IPS-20b (cell line): ENCODE measurements around the gene SLC35A2.
A peak's percentile ranks its signal among the peaks of the same experiment; 100 is the strongest.

Source experiments
- H3K27ac ChIP-seq: one replicate; pipeline ENCODE4 v1.5.1; 2013; ENCODE audit warnings: low read length
- H3K27me3 ChIP-seq: 2 replicates; pipeline ENCODE4 v1.6.1; 2013; ENCODE audit warnings: mild to moderate bottlenecking, low read length, inconsistent platforms; ENCODE audit not compliant: insufficient read depth
- H3K36me3 ChIP-seq: 2 replicates; pipeline ENCODE4 v1.6.1; 2013; ENCODE audit warnings: low read depth, mild to moderate bottlenecking, inconsistent platforms, low read length, moderate library complexity; ENCODE audit not compliant: insufficient read depth
- H3K4me1 ChIP-seq: 2 replicates; pipeline ENCODE4 v1.6.1; 2013; ENCODE audit warnings: mild to moderate bottlenecking, control low read depth, inconsistent platforms, low read length, moderate library complexity; ENCODE audit not compliant: insufficient read depth
- H3K4me3 ChIP-seq: 2 replicates; pipeline ENCODE4 v1.5.1; 2013; ENCODE audit warnings: mild to moderate bottlenecking, low read length, inconsistent platforms
- H3K9ac ChIP-seq: 2 replicates; pipeline ENCODE4 v1.6.1; 2013; ENCODE audit warnings: low read depth, mild to moderate bottlenecking, inconsistent platforms, low read length, moderate library complexity
- H3K9me3 ChIP-seq: 2 replicates; pipeline ENCODE4 v1.6.1; 2013; ENCODE audit warnings: mild to moderate bottlenecking, low read depth, low read length, inconsistent platforms; ENCODE audit not compliant: insufficient read depth

The SLC35A2 gene

GRCh38 chrX:48909703-48910294 lies 1.6 kb downstream of the SLC35A2 start:
- no peaks in the 10 kb centered on the region for H3K27me3 ChIP-seq
- H3K36me3 ChIP-seq = peaks cover 34% of the 10 kb centered on the region
- H3K9me3 ChIP-seq = no peaks in the 10 kb centered on the region
- H3K4me1 ChIP-seq = no peaks in the 10 kb centered on the region
- H3K4me3 ChIP-seq = no peak overlapping the region
- no peak overlapping the region for H3K27ac ChIP-seq
- no peak overlapping the region for H3K9ac ChIP-seq

DNA sequence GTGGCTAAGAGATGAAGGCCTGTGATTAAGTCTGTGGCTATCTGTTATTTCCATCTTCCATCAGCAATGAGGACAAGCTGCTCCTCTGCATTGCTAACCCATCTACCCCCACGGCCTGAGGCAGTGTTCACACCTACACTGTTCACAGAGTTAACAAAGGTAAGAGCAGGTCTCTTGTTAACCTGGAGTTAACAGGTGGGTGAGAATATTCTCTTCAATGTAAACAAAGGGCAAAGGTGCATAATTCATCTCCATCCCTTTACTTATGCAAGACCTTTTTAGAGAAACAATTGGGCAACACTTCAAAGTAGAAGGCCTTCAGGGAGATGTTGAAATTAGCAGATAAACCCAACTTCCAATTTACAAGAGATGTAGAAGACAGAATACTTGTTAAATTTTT lies 2.8 kb downstream of the SLC35A2 start:
- peaks cover 28% of the 10 kb centered on the region for H3K36me3 ChIP-seq
- H3K27ac ChIP-seq = no peak overlapping the region
- no peaks in the 10 kb centered on the region for H3K27me3 ChIP-seq
- H3K9me3 ChIP-seq = no peaks in the 10 kb centered on the region
- no peaks in the 10 kb centered on the region for H3K4me1 ChIP-seq
- H3K4me3 ChIP-seq = no peak overlapping the region
- H3K9ac ChIP-seq = no peak overlapping the region

DNA sequence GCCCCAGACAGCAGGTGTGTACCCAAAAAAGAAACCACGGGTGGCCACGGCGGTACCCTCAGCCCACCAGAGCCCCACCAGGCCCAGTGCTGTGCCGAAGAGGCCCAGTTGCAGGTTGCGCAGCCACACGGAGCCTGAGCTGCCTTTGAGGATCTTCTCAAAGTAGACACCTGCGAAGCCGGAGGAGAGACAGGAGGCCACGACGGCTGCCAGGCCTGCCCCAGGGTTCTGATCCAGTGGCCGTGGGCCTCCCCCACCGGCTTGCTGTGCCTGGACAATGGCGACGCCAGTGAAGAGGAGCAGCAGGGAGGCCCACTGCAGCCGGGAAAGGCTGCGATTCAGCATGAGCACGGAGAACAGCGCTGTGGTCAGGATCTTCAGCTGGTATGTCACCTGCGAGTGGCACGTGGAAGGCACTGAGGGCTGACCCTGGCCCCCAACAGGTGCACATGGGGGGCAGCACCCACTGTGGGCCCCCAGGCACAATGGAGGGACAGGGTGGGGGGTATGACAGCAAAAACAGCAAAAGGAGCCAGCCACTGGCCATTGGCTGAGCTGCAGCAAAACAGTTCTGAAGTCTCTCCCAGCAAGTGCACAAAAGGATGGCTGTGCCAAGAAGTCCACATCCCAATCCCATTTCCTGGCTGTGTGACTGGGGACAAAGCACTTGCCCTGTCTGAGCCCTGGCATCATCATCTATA lies 6.2 kb downstream of the SLC35A2 start:
- H3K36me3 ChIP-seq = peaks cover 48% of the 10 kb centered on the region
- H3K9ac ChIP-seq = no peak overlapping the region
- H3K4me1 ChIP-seq = no peaks in the 10 kb centered on the region
- no peaks in the 10 kb centered on the region for H3K9me3 ChIP-seq
- no peak overlapping the region for H3K27ac ChIP-seq
- no peaks in the 10 kb centered on the region for H3K27me3 ChIP-seq
- H3K4me3 ChIP-seq = no peak overlapping the region

DNA sequence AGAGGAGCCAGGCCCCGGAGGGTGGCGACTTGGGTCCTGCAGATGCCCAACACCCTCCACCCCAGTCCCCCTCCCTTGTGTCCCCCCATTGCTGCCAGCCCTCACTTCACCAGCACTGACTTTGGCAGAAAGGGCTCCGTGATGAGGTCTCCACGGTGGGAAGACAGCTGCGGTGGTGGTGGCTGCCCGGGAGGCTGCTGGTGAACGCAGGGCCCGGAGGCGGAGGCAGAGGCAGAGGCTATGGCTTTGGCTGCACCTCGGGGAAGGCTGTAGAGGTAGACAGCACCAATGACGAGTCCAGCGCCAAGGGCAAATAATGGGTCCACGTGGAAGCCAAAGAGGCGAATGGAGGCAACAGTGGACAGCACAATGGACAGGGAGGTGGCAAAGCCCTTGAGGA lies 6.8 kb downstream of the SLC35A2 start:
- H3K4me3 ChIP-seq = no peak overlapping the region
- H3K36me3 ChIP-seq = peaks cover 49% of the 10 kb centered on the region
- no peaks in the 10 kb centered on the region for H3K4me1 ChIP-seq
- H3K27ac ChIP-seq = no peak overlapping the region
- no peaks in the 10 kb centered on the region for H3K27me3 ChIP-seq
- H3K9ac ChIP-seq = no peak overlapping the region
- H3K9me3 ChIP-seq = no peaks in the 10 kb centered on the region

DNA sequence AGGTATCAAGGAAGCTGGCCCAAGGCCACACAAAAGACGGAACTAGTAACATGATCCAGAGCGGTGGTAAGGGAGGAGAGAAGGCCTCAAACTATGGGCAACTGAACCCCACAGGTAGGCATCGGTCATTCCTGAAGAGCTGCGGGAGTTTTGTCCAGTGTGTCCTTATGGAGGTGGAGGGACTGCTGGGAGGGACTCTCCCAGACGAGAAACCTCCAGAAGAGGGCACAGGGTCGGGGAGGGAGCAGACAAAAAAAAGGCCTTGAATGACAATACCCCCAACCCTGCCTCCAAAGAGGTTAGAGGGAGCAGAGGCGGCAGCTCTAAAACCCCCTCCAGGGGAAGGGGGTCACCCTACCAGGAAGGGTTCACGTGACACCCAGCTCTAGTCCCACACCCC lies 7.3 kb downstream of the SLC35A2 start:
- no peaks in the 10 kb centered on the region for H3K4me1 ChIP-seq
- peaks cover 54% of the 10 kb centered on the region for H3K36me3 ChIP-seq
- no peak overlapping the region for H3K4me3 ChIP-seq
- no peak overlapping the region for H3K27ac ChIP-seq
- no peaks in the 10 kb centered on the region for H3K9me3 ChIP-seq
- no peak overlapping the region for H3K9ac ChIP-seq
- H3K27me3 ChIP-seq = no peaks in the 10 kb centered on the region

- Histone ChIP-seq H3K36me3 (peaks cover 55% of the 10 kb centered on the region), H3K4me1 (no peaks in the 10 kb centered on the region), H3K27ac (no peak overlapping the region), H3K9ac (no peak overlapping the region), H3K9me3 (no peaks in the 10 kb centered on the region), H3K4me3 (no peak overlapping the region), H3K27me3 (no peaks in the 10 kb centered on the region)
Observed at GRCh38 chrX:48903290-48903689, 8.2 kb downstream of the SLC35A2 start.

GRCh38 chrX:48902776-48903175 lies 8.7 kb downstream of the SLC35A2 start:
- Histone ChIP-seq H3K4me3 (no peak overlapping the region), H3K27me3 (no peaks in the 10 kb centered on the region), H3K27ac (no peak overlapping the region), H3K9ac (no peak overlapping the region), H3K4me1 (no peaks in the 10 kb centered on the region), H3K36me3 (peaks cover 55% of the 10 kb centered on the region), H3K9me3 (no peaks in the 10 kb centered on the region)

DNA sequence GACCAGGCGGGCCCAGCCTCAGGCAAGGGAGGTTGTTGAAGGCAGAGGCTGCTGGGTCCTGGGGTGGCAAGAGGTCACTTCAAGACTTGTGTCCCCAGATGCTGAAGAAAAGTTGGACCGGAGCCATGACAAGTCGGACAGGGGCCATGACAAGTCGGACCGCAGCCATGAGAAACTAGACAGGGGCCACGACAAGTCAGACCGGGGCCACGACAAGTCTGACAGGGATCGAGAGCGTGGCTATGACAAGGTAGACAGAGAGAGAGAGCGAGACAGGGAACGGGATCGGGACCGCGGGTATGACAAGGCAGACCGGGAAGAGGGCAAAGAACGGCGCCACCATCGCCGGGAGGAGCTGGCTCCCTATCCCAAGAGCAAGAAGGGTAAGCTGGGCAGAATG lies 9.3 kb downstream of the SLC35A2 start:
- no peak overlapping the region for H3K9ac ChIP-seq
- H3K27ac ChIP-seq = no peak overlapping the region
- no peaks in the 10 kb centered on the region for H3K4me1 ChIP-seq
- no peak overlapping the region for H3K4me3 ChIP-seq
- no peaks in the 10 kb centered on the region for H3K27me3 ChIP-seq
- H3K9me3 ChIP-seq = no peaks in the 10 kb centered on the region
- peaks cover 55% of the 10 kb centered on the region for H3K36me3 ChIP-seq

DNA sequence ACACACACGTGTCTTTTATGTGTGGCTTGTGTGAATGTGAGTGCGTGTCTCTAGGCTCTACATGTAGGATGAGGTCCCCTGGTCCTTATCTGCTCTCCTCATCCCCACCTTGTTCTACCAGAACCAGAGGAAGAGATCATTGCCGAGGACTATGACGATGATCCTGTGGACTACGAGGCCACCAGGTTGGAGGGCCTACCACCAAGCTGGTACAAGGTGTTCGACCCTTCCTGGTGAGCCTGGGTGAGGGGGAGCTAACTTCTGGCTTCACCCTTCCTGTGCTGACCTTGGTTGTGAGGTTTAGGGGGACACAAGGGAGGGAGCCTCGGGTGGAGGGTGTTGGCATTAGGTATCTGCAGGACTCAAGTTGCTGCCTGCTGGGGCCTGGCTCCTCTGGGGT lies 10.4 kb downstream of the SLC35A2 start:
- Histone ChIP-seq H3K27me3 (no peaks in the 10 kb centered on the region), H3K36me3 (peaks cover 49% of the 10 kb centered on the region), H3K4me1 (peaks cover 3% of the 10 kb centered on the region; the same call in 1 of the 2 replicates), H3K27ac (no peak overlapping the region), H3K9me3 (no peaks in the 10 kb centered on the region), H3K4me3 (no peak overlapping the region), H3K9ac (no peak overlapping the region)

DNA sequence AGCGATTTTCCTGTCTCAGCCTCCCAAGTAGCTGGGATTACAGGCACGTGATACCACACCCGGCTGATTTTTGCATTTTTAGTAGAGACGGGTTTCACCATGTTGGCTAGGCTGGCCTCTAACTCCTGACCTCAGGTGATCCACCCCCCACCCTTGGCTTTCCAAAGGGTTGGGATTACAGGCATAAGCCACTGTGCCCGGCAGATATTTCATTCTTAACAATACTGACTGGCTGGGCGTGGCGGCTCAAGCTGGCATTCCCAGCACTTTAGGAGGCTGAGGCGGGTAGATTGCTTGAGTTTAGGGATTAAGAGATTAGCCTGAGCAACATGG lies 12.4 kb downstream of the SLC35A2 start:
- peaks cover 56% of the 10 kb centered on the region for H3K36me3 ChIP-seq
- no peak overlapping the region for H3K9ac ChIP-seq
- H3K27ac ChIP-seq = no peak overlapping the region
- H3K4me1 ChIP-seq = peaks cover 3% of the 10 kb centered on the region; the same call in 1 of the 2 replicates
- no peaks in the 10 kb centered on the region for H3K27me3 ChIP-seq
- H3K9me3 ChIP-seq = no peaks in the 10 kb centered on the region
- H3K4me3 ChIP-seq = no peak overlapping the region

- H3K4me3 ChIP-seq = peak within 1 kb of the TSS; percentile 91
- peaks cover 53% of the 10 kb centered on the region for H3K36me3 ChIP-seq
- no peaks in the 10 kb centered on the region for H3K9me3 ChIP-seq
- H3K27ac ChIP-seq = peak within 1 kb of the TSS; percentile 27
- peak within 1 kb of the TSS; percentile 92 for H3K9ac ChIP-seq
- no peaks in the 10 kb centered on the region for H3K27me3 ChIP-seq
- peaks cover 3% of the 10 kb centered on the region; the same call in 1 of the 2 replicates for H3K4me1 ChIP-seq
Observed at GRCh38 chrX:48897625-48898306, 13.7 kb downstream of the SLC35A2 start, which contains the start of the genes PQBP1 and TIMM17B. PQBP1 (plus strand) TSS chrX:48897930; CDS start chrX:48898510, 580 bp downstream. TIMM17B (minus strand) TSS chrX:48897768; CDS start chrX:48897749, 19 bp downstream.

DNA sequence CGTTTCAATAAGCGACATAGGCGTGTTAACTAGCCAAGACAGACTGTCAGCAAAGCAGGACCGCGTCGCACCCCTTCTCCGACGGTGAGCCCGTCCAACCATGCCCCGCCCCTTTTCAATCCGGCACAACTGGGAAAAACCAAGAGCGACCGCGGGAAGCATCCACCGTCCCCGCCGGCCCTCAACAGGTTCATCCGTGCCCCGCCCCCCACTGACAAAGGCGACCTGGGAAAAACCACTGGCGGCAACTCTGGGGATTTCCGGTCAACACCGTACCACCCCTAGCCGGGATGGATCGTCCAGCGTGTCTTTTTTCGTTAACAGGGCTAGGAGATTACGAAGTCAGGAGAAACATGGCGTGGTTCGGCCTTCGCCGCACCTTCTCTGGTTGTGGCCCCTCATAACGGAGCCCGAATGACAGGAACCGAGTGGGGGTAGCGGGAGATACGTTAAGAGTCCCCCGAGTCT lies 14.3 kb downstream of the SLC35A2 start:
- Histone ChIP-seq H3K4me1 (peaks cover 3% of the 10 kb centered on the region; the same call in 1 of the 2 replicates), H3K27me3 (no peaks in the 10 kb centered on the region), H3K4me3 (peak overlapping the region; percentile 91), H3K9ac (peak overlapping the region; percentile 92), H3K27ac (peak overlapping the region; percentile 27), H3K36me3 (peaks cover 47% of the 10 kb centered on the region), H3K9me3 (no peaks in the 10 kb centered on the region)
